Stomach smooth muscle (tissue), 2 donors: Measurements from ENCODE around the gene SERTAD2.
A peak's percentile ranks its signal among the peaks of the same experiment; 100 is the strongest.

Experiments
- H3K27ac ChIP-seq: one replicate; pipeline ENCODE4 v1.7.0; 2013; ENCODE audit warnings: mild to moderate bottlenecking, low read length, inconsistent platforms
- H3K27me3 ChIP-seq, 2 donors: one replicate each; pipeline ENCODE4 v1.7.0; 2013; ENCODE audit warnings: low read length in 2 of 2; ENCODE audit not compliant: insufficient read depth in 2 of 2, control insufficient read depth in 1 of 2
- H3K36me3 ChIP-seq, 2 donors: one replicate each; pipeline ENCODE4 v1.7.0; 2013; ENCODE audit warnings: low read length in 2 of 2; ENCODE audit not compliant: control insufficient read depth in 2 of 2, insufficient read depth in 2 of 2
- H3K4me1 ChIP-seq: one replicate; pipeline ENCODE4 v1.7.0; 2013; ENCODE audit warnings: low read length; ENCODE audit not compliant: control insufficient read depth, insufficient read depth
- H3K4me3 ChIP-seq, 2 donors: one replicate each; pipeline ENCODE4 v1.7.0; 2013; ENCODE audit warnings: low read length in 2 of 2
- H3K9ac ChIP-seq, 2 donors: one replicate each; pipeline ENCODE4 v1.7.0; 2013; ENCODE audit warnings: low read length in 2 of 2, mild to moderate bottlenecking in 1 of 2
- H3K9me3 ChIP-seq, 2 donors: one replicate each; pipeline ENCODE4 v1.7.0; 2013; ENCODE audit warnings: low read length in 2 of 2; ENCODE audit not compliant: control insufficient read depth in 2 of 2
- donor health status: healthy.
- donor health status: Pancreatic carcinoma.

Gene SERTAD2

DNA sequence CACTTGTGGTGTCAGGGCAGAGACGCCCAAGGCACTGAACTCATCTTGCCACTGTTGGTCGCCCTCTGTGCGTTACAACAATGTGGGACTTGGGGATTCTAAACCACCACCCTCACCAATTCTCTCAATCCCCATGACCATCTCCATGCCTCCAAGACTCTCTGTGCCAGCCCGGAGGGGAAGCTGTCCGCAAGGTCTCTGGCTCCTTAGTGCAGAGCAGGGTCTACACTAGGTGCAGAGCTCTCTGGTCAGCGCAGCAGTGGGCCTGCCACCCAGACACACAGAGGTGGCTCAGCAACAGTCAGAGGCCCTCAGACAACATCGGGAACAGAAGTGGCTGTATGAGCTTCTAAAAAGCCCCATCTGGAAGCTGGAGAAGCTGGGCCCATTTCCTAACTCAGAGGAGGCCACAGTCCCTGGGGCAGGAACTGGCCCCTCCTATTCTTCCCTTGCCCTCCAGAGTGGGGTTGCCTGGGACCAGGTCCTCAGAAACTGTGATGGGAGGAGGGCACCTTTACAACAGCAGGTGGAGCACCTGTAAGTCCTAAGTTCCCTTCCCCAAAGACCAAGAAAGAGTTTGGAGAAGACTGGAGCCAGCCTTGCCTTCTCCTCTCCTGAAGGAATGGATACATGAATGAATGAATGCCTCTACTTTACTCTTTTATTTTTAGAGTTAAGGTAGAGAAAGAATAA is 37.7 kb downstream of the SERTAD2 start:
- Histone ChIP-seq H3K4me3 (no peak overlapping the region), H3K9ac (no peak overlapping the region), H3K27ac (no peak overlapping the region), H3K4me1 (peaks cover 2% of the 10 kb centered on the region), H3K36me3 (no peaks in the 10 kb centered on the region), H3K27me3 (no peaks in the 10 kb centered on the region), H3K9me3 (no peaks in the 10 kb centered on the region)

DNA sequence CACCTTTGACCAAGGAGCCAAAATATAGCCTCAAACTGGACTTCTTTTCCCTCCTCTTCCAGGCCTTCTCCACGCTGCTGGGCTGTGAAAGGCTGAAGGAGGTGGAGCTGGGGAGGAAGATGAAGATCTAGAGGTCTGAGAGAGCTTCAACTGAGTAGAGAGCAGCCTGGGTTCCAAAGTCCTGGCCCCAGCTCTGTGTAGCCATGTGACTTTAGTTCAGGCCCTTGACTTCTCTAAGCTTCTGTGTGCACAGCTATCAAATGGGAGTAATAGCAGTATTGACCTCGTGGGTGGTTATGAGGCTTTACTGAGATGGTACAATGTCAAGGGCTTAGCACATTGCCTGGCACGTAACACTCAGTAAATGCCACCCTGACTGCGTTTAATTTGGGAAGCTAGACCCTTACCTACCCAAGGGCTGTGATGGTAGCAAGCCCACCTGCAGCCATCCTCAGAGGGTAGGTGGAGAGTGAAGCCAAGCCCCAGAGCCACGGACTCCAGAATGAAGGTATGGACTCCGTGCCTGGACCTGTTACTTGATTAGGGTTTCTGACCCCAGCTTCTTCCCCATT is 38.4 kb downstream of the SERTAD2 start:
- H3K4me3 ChIP-seq, result no peak overlapping the region
- no peak overlapping the region for H3K9ac ChIP-seq
- H3K36me3 ChIP-seq, result no peaks in the 10 kb centered on the region
- H3K27me3 ChIP-seq, result no peaks in the 10 kb centered on the region
- H3K27ac ChIP-seq, result no peak overlapping the region
- H3K9me3 ChIP-seq, result no peaks in the 10 kb centered on the region
- peaks cover 2% of the 10 kb centered on the region for H3K4me1 ChIP-seq

DNA sequence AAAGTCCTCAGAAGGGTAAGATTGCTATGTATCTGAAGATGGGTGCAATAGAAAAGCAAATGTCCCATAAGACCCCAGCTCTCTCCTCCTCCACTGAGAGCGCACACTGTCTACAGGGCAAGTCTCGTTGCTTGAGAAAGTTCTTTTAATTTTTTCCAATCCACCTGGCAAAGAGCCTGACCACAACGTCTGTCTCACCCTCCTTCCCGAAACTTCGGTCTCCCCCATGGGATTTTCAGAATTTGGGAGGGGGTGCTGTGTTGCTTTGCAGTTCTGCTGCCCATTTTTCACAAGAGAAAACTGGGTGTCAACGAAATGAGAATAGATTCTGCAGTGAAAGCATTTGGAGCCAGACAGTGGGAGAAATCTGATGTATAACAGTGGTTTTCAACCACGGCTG is 40.4 kb downstream of the SERTAD2 start:
- Histone ChIP-seq H3K27ac (no peak overlapping the region), H3K36me3 (no peaks in the 10 kb centered on the region), H3K4me1 (peaks cover 6% of the 10 kb centered on the region), H3K9me3 (no peaks in the 10 kb centered on the region), H3K27me3 (no peaks in the 10 kb centered on the region), H3K4me3 (no peak overlapping the region), H3K9ac (no peak overlapping the region)

DNA sequence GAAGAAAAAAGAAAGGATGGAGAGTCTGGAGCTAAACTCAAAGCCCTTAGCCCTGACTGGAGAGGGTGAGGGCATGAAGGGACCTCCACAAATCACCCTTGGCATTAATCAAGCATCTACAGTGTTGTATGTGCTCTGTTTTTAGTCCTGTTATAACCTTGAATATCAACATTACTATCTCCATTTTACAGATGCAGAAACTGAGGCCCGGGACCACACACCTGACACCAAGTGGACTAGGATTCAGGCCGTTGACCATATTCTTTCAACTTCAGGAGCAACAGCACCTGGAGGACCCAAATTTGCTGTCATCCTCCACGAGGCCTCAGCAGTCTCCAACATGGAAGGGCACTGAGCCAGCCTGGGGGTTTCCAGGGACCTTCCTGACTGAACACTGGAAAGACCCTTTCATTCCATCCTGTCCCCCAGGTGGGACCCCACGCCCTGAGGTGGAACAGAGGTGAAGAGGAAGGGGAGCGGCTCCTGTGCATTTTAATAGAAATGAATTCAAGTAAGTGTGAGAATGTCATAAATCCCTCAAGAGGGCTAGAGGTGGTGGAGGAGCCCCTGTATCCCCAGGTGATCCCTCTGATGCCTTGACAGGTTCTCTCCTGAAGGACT is 41.0 kb downstream of the SERTAD2 start:
- Histone ChIP-seq H3K27me3 (no peaks in the 10 kb centered on the region), H3K4me3 (no peak overlapping the region), H3K9ac (no peak overlapping the region), H3K27ac (no peak overlapping the region), H3K9me3 (no peaks in the 10 kb centered on the region), H3K4me1 (peaks cover 6% of the 10 kb centered on the region), H3K36me3 (no peaks in the 10 kb centered on the region)

DNA sequence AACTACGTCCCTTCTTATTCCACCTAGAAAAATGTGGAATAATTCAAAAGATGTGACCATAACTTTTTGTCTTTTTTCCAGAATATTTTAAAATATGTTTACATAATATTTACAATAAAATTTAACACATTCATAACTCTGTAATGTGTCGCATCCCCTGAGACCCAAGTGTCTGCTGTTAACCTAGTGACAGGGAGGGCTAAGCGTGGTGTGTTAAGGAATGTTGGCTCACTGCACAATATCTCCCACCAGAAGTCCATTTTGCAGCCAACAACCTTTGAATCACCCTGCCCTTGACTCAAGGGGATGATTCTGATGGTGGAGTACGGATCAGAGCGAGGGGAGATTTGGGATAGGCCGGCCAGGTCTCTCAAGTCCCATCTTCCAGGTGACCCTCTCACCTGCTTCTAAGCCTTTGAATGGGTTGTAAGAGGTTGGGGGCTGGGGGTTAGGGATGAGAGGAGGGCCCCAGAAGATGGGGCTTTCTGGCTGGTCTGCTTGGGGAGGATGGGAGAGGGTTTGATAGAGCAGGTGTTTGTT is 43.3 kb downstream of the SERTAD2 start:
- H3K36me3 ChIP-seq, result no peaks in the 10 kb centered on the region
- H3K9me3 ChIP-seq, result no peaks in the 10 kb centered on the region
- no peak overlapping the region for H3K9ac ChIP-seq
- H3K4me3 ChIP-seq, result no peak overlapping the region
- no peaks in the 10 kb centered on the region for H3K27me3 ChIP-seq
- H3K27ac ChIP-seq, result no peak overlapping the region
- peaks cover 14% of the 10 kb centered on the region for H3K4me1 ChIP-seq

DNA sequence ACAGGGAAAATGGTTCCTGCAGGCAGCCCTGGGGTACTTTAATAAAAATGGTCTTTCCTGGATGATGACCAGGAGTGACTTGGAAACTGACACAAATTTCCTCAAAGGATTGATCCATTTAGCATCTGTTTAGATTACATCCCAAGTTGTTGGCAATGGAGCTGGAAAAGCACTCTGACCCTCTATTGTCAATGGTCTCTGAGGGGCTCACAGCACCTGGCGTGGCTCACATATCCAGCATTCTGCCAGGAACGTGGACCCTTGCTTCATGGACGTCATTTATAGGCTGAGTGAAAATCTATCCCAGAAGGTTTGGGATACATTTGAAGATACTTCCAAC is 43.8 kb downstream of the SERTAD2 start:
- Histone ChIP-seq H3K9ac (peak overlapping the region in 1 of 2 donors; percentile 52), H3K27ac (no peak overlapping the region)

DNA sequence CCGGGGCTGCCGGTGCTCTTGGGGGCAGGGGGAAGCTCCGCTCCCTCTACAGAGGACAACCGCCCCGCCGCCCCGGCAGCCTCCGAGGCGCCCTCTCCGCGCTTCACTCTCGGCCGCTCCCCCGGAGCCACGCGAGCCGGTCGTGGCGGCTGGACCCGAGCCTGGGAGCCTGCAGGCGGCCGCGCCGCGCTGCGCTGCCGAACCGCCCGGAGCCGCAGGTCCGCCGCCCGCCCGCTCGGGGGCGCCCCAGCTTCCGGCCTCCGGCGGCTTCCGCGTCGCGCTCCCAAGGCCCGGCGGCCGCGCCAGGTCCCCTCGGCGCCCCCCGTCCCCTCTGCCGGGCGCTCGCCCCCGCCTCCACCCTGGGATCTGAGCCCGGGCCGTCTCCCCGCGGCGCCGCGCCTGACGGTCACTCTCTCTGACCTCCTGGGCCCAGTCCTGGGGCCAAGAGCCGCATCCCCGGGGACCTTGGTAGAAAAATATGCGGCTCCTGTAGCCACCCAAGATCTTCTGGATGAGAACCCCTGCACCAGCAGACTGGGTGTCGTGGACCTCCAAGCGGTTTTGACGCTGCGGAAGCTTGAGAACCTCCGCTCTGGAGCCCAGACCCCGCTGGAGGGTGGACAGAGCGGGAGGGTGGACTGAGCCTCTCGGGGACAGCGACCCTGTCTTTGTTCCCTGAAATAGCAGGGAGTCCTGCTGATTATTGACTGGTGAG is 44.3 kb downstream of the SERTAD2 start:
- peaks cover 14% of the 10 kb centered on the region for H3K4me1 ChIP-seq
- H3K27me3 ChIP-seq, result no peaks in the 10 kb centered on the region
- H3K4me3 ChIP-seq, result peak overlapping the region; percentile 54 to 74
- no peak overlapping the region for H3K27ac ChIP-seq
- peaks cover 0 to under 1% of the 10 kb centered on the region in 2 donors for H3K9me3 ChIP-seq
- peak overlapping the region; percentile 52 to 69 for H3K9ac ChIP-seq
- H3K36me3 ChIP-seq, result no peaks in the 10 kb centered on the region

More for the DNA sequence above, 43.8 kb downstream of the SERTAD2 start:
- Histone ChIP-seq H3K9me3 (no peaks in the 10 kb centered on the region), H3K4me1 (peaks cover 14% of the 10 kb centered on the region), H3K36me3 (no peaks in the 10 kb centered on the region), H3K27me3 (no peaks in the 10 kb centered on the region), H3K4me3 (peak overlapping the region; percentile 54 to 74)

DNA sequence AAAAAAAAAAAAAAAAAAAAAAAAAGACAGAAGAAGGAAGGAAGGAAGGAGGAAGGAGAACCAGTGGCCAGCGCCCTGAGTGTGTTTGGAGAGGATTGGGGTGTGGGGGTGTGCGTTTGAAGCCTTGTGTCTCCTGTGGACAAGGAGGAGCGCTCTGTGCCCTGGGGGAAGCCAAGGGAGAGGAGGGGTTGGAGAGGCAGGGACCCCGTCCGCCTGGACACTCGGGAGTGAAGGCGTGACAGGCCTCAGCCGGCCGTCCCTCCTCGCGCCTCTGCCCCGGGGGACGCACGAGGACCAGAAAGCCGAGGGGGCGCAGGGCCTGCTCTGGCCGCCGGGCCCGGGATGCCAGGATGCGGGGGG is 44.9 kb downstream of the SERTAD2 start:
- peak overlapping the region; percentile 28 to 51 for H3K9ac ChIP-seq
- H3K4me3 ChIP-seq, result peak overlapping the region in 1 of 2 donors; percentile 74

DNA sequence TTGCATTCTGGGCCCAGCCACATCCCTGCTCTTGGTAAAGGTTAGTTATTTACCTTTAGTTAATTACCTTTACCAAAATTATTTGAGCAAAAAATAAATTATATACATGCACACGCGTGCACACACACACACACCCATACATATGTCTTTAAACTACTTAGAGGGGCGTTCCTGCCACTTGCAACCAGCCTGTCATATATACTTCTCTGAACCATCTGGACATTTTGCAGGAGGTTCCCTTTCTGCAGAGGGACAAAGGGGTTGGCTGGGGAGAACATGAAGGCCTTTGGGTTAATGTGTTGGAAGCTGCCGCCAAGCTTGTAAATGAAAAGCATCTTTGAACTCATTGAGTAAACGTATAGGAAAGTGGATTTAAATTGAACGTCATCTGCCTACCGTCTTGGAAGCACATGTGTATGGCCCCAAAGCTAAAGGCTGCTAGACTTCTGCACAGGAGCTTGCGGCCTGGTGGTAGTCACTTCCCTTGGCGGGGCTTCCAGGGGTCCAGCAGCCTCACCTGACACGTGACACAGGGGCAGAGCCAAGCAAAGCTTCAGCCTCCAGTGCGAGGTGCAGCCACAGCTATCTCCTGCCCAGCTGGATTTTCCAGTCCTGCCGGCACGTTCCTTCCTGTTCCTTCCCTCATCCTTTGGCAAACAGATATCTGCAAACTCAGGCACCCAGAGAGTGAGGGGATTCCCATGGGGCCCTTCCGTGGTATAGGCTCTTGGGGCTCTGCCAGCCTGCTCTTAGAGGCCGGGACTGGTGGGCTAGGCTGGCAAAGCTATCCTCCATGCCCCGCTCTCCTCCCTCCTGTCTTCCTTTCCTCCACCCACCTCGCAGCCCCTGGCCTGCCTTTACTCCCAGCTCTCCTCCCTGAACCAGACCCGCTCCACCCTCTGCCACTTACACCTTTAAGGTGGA is 46.1 kb downstream of the SERTAD2 start:
- H3K4me1 ChIP-seq, result peaks cover 14% of the 10 kb centered on the region
- H3K9ac ChIP-seq, result no peak overlapping the region
- H3K36me3 ChIP-seq, result no peaks in the 10 kb centered on the region
- peak overlapping the region in 1 of 2 donors; percentile 8 for H3K4me3 ChIP-seq
- no peaks in the 10 kb centered on the region for H3K27me3 ChIP-seq
- H3K27ac ChIP-seq, result no peak overlapping the region
- peaks cover 0 to 2% of the 10 kb centered on the region in 2 donors for H3K9me3 ChIP-seq

More for the DNA sequence above, 44.9 kb downstream of the SERTAD2 start:
- H3K27ac ChIP-seq, result no peak overlapping the region
- peaks cover 14% of the 10 kb centered on the region for H3K4me1 ChIP-seq
- H3K27me3 ChIP-seq, result no peaks in the 10 kb centered on the region
- no peaks in the 10 kb centered on the region for H3K36me3 ChIP-seq
- H3K9me3 ChIP-seq, result peaks cover 0 to 2% of the 10 kb centered on the region in 2 donors
